ENCODE results near the gene ABLIM1. TPM values are rescaled to one million over a fixed set of nuclear protein-coding genes. Genes with fewer than 3 reads are reported as not detected.

ABLIM1 gene
- total and polyA plus RNA-seq, 2 experiments from 2014 or later = 21.9 to 45.1 TPM

DNA sequence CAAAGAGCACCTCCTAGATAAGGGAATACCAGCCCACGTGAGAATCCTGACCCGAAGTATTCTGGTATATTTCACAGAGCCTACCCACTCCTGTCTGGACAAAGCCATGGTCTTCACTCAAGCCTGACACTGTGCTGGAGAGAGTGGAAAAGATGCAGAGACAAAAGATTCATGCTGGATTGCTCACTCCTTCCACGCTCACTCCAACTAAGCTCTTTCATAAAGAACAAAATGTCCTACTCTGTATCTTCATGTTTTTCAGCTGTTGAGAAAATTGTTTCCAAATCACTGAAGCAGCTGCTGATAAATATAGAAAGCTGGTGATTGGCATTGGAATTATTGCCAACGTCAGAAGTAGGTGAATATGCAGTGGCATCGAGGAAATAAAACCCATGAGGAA lies 106.0 kb downstream of the ABLIM1 start:
- H2AFZ ChIP-seq = no peak overlapping the region
- Mint-ChIP-seq H3K27ac (no peak overlapping the region), H3K4me1 (no peaks in the 10 kb centered on the region), H3K4me3 (no peak overlapping the region), H3K9me3 (peaks cover 5% of the 10 kb centered on the region; the same call in 1 of the 3 replicates), H3K27me3 (ENCODE audit: insufficient read depth, low read depth, poor library complexity) (no peaks in the 10 kb centered on the region), H3K36me3 (ENCODE audit: low read depth) (no peaks in the 10 kb centered on the region)
- no peak overlapping the region for H3K4me2 ChIP-seq
- H3K4me3 ChIP-seq = no peak overlapping the region
- no peaks in the 10 kb centered on the region for H3K9me2 ChIP-seq (ENCODE audit: insufficient read depth)
- H3K27me3 ChIP-seq (ENCODE audit: insufficient read depth) = no peaks in the 10 kb centered on the region
- H3K79me2 ChIP-seq (replicated peaks; ENCODE audit: insufficient read depth) = no peaks in the 10 kb centered on the region
- H4K20me1 ChIP-seq (replicated peaks; ENCODE audit: insufficient read depth) = no peaks in the 10 kb centered on the region
- DNase-seq (ENCODE audit: low spot score) = no peak
- no peak for ATAC-seq
- H3K27ac ChIP-seq (ENCODE audit: low read depth) = no peak overlapping the region
- no peaks in the 10 kb centered on the region for H3K36me3 ChIP-seq (ENCODE audit: insufficient read depth)
- H3K4me1 ChIP-seq (ENCODE audit: insufficient read depth) = no peaks in the 10 kb centered on the region
- no peak for TF ChIP-seq NANOG (IDR thresholded peaks at IDR 0.05; ENCODE audit: borderline replicate concordance)
- no peak for TF ChIP-seq CREB1 (CRISPR knock-in tag; IDR thresholded peaks at IDR 0.05; ENCODE audit: low read depth)
- no peak for TF ChIP-seq EZH2phosphoT487 (IDR thresholded peaks at IDR 0.05; ENCODE audit: unreplicated experiment)
- TF ChIP-seq, protein P1, sequence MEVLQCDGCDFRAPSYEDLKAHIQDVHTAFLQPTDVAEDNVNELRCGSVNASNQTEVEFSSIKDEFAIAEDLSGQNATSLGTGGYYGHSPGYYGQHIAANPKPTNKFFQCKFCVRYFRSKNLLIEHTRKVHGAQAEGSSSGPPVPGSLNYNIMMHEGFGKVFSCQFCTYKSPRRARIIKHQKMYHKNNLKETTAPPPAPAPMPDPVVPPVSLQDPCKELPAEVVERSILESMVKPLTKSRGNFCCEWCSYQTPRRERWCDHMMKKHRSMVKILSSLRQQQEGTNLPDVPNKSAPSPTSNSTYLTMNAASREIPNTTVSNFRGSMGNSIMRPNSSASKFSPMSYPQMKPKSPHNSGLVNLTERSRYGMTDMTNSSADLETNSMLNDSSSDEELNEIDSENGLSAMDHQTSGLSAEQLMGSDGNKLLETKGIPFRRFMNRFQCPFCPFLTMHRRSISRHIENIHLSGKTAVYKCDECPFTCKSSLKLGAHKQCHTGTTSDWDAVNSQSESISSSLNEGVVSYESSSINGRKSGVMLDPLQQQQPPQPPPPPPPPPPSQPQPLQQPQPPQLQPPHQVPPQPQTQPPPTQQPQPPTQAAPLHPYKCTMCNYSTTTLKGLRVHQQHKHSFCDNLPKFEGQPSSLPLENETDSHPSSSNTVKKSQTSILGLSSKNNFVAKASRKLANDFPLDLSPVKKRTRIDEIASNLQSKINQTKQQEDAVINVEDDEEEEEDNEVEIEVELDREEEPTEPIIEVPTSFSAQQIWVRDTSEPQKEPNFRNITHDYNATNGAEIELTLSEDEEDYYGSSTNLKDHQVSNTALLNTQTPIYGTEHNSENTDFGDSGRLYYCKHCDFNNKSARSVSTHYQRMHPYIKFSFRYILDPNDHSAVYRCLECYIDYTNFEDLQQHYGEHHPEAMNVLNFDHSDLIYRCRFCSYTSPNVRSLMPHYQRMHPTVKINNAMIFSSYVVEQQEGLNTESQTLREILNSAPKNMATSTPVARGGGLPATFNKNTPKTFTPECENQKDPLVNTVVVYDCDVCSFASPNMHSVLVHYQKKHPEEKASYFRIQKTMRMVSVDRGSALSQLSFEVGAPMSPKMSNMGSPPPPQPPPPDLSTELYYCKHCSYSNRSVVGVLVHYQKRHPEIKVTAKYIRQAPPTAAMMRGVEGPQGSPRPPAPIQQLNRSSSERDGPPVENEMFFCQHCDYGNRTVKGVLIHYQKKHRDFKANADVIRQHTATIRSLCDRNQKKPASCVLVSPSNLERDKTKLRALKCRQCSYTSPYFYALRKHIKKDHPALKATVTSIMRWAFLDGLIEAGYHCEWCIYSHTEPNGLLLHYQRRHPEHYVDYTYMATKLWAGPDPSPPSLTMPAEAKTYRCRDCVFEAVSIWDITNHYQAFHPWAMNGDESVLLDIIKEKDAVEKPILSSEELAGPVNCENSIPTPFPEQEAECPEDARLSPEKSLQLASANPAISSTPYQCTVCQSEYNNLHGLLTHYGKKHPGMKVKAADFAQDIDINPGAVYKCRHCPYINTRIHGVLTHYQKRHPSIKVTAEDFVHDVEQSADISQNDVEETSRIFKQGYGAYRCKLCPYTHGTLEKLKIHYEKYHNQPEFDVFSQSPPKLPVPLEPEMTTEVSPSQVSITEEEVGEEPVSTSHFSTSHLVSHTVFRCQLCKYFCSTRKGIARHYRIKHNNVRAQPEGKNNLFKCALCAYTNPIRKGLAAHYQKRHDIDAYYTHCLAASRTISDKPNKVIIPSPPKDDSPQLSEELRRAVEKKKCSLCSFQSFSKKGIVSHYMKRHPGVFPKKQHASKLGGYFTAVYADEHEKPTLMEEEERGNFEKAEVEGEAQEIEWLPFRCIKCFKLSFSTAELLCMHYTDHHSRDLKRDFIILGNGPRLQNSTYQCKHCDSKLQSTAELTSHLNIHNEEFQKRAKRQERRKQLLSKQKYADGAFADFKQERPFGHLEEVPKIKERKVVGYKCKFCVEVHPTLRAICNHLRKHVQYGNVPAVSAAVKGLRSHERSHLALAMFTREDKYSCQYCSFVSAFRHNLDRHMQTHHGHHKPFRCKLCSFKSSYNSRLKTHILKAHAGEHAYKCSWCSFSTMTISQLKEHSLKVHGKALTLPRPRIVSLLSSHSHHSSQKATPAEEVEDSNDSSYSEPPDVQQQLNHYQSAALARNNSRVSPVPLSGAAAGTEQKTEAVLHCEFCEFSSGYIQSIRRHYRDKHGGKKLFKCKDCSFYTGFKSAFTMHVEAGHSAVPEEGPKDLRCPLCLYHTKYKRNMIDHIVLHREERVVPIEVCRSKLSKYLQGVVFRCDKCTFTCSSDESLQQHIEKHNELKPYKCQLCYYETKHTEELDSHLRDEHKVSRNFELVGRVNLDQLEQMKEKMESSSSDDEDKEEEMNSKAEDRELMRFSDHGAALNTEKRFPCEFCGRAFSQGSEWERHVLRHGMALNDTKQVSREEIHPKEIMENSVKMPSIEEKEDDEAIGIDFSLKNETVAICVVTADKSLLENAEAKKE (CRISPR knock-in tag; IDR thresholded peaks at IDR 0.05) = no peak
- TF ChIP-seq EZH2 (IDR thresholded peaks at IDR 0.05; ENCODE audit: low read depth, unreplicated experiment) = no peak
- no peak for TF ChIP-seq ZNF331 (CRISPR knock-in tag; IDR thresholded peaks at IDR 0.05; ENCODE audit: low read depth)
- TF ChIP-seq ZNF114 (CRISPR knock-in tag; IDR thresholded peaks at IDR 0.05) = no peak
- TF ChIP-seq, protein P2, sequence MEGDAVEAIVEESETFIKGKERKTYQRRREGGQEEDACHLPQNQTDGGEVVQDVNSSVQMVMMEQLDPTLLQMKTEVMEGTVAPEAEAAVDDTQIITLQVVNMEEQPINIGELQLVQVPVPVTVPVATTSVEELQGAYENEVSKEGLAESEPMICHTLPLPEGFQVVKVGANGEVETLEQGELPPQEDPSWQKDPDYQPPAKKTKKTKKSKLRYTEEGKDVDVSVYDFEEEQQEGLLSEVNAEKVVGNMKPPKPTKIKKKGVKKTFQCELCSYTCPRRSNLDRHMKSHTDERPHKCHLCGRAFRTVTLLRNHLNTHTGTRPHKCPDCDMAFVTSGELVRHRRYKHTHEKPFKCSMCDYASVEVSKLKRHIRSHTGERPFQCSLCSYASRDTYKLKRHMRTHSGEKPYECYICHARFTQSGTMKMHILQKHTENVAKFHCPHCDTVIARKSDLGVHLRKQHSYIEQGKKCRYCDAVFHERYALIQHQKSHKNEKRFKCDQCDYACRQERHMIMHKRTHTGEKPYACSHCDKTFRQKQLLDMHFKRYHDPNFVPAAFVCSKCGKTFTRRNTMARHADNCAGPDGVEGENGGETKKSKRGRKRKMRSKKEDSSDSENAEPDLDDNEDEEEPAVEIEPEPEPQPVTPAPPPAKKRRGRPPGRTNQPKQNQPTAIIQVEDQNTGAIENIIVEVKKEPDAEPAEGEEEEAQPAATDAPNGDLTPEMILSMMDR (conservative IDR thresholded peaks at IDR 0.05; ENCODE audit: low read depth in 2 of 2) = no peak
- TF ChIP-seq, protein P3, sequence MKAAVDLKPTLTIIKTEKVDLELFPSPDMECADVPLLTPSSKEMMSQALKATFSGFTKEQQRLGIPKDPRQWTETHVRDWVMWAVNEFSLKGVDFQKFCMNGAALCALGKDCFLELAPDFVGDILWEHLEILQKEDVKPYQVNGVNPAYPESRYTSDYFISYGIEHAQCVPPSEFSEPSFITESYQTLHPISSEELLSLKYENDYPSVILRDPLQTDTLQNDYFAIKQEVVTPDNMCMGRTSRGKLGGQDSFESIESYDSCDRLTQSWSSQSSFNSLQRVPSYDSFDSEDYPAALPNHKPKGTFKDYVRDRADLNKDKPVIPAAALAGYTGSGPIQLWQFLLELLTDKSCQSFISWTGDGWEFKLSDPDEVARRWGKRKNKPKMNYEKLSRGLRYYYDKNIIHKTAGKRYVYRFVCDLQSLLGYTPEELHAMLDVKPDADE (IDR thresholded peaks at IDR 0.05) = no peak
- no peaks in the 10 kb centered on the region for H3F3A ChIP-seq (replicated peaks; ENCODE audit: low read depth)
